Mesodermal cell (in vitro differentiated cells): ENCODE results near the gene LY6G5C.

Source experiments
- H3K27ac ChIP-seq: 2 replicates; pipeline ENCODE4 v1.7.0; 2013; ENCODE audit warnings: mild to moderate bottlenecking, low read depth, low read length, moderate library complexity; ENCODE audit not compliant: severe bottlenecking
- H3K36me3 ChIP-seq: 2 replicates; pipeline ENCODE4 v1.7.1; 2013; ENCODE audit warnings: mild to moderate bottlenecking, low read length, moderate library complexity; ENCODE audit not compliant: control insufficient read depth, insufficient read depth
- H3K4me1 ChIP-seq: one replicate; pipeline ENCODE4 v1.7.1; 2013; ENCODE audit warnings: mild to moderate bottlenecking, low read length; ENCODE audit not compliant: insufficient read depth, control insufficient read depth, poor library complexity, severe bottlenecking
- H3K4me3 ChIP-seq: 2 replicates; pipeline ENCODE4 v1.7.0; 2013; ENCODE audit warnings: low read length, control low read depth, mild to moderate bottlenecking; ENCODE audit not compliant: insufficient read depth, poor library complexity, severe bottlenecking; ENCODE audit errors: extremely low read depth
- H3K9me3 ChIP-seq: 2 replicates; pipeline ENCODE4 v1.7.1; 2013; ENCODE audit warnings: mild to moderate bottlenecking, low read length, moderate library complexity; ENCODE audit not compliant: control insufficient read depth
- WGBS, 2 experiments: methylation state at CpG; one replicate each; pipeline ENCODE4 v1.1.5; 2013; ENCODE audit warnings: missing lambda C conversion rate in 2 of 2; ENCODE audit not compliant: insufficient coverage in 2 of 2; 5-methylcytosine and 5-hydroxymethylcytosine counted together

Gene LY6G5C

GRCh38 chr6:31723245-31723979 is 42.5 kb upstream of the LY6G5C start, which contains the start of gene MPIG6B:
Gene MPIG6B, plus strand, starts transcription at chr6:31723373. Its CDS starts 11 bp downstream, at chr6:31723384.
- no peak within 1 kb of the TSS for H3K27ac ChIP-seq
- H3K36me3 ChIP-seq, result peaks cover 42% of the 10 kb centered on the region
- no peak within 1 kb of the TSS for H3K4me3 ChIP-seq
- WGBS, 2 experiments, result 94% methylated on average over 31 to 35 of the region's 46 CpGs
- H3K9me3 ChIP-seq, result no peaks in the 10 kb centered on the region
- no peaks in the 10 kb centered on the region for H3K4me1 ChIP-seq

- Histone ChIP-seq H3K9me3 (no peaks in the 10 kb centered on the region), H3K4me1 (no peaks in the 10 kb centered on the region), H3K27ac (no peak overlapping the region), H3K36me3 (peaks cover 30% of the 10 kb centered on the region), H3K4me3 (no peak overlapping the region)
- 83 to 87% methylated on average over 3 of the region's 3 CpGs for WGBS, 2 experiments
These were observed 41.3 kb upstream of the LY6G5C start for GRCh38 chr6:31722173-31722572.

- Histone ChIP-seq H3K9me3 (no peaks in the 10 kb centered on the region), H3K27ac (no peak within 1 kb of the TSS), H3K4me1 (no peaks in the 10 kb centered on the region), H3K36me3 (peaks cover 23% of the 10 kb centered on the region), H3K4me3 (no peak within 1 kb of the TSS)
- 100% methylated on average over 1 of the region's 4 CpGs for WGBS, 2 experiments
These were observed 40.6 kb upstream of the LY6G5C start, which contains the start of gene LY6G6C for GRCh38 chr6:31721351-31722020. Gene LY6G6C, minus strand, starts transcription at chr6:31721746. Its CDS starts 67 bp downstream, at chr6:31721679.

- Histone ChIP-seq H3K27ac (no peak overlapping the region), H3K4me3 (no peak overlapping the region), H3K36me3 (peaks cover 11% of the 10 kb centered on the region), H3K4me1 (no peaks in the 10 kb centered on the region), H3K9me3 (no peaks in the 10 kb centered on the region)
- 82 to 98% methylated on average over 4 to 5 of the region's 5 CpGs for WGBS, 2 experiments
These were observed 39.4 kb upstream of the LY6G5C start for GRCh38 chr6:31720196-31720770.

- Histone ChIP-seq H3K4me3 (no peak overlapping the region), H3K27ac (no peak overlapping the region), H3K4me1 (peaks cover 5% of the 10 kb centered on the region), H3K36me3 (peaks cover 2% of the 10 kb centered on the region), H3K9me3 (no peaks in the 10 kb centered on the region)
- 93 to 98% methylated on average over 4 of the region's 6 CpGs for WGBS, 2 experiments
These were observed 38.1 kb upstream of the LY6G5C start for GRCh38 chr6:31719001-31719400.

DNA sequence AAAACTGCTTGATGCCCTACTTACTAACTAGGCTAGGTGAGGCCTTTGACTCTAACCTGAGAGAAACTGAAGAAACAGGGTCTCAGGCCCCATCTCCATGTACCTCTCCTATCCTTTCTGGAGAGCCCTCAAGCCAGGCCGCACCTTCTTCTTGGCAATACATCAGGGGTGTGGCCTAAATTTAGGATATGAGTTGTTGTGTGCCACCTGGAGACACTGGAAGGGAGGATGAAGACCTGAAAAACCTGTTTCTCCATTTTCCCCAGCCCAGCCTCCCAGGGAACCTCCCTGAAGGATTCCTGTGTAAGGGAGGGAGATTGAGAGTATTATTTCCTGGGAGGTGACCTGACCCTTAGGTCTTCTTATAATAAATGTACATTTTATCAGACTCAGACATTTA is 37.4 kb upstream of the LY6G5C start:
- no peak overlapping the region for H3K4me3 ChIP-seq
- peaks cover 2% of the 10 kb centered on the region for H3K36me3 ChIP-seq
- no peak overlapping the region for H3K27ac ChIP-seq
- no CpG with 5 or more reads among the region's 1 CpG for whole genome bisulfite sequencing, 2 experiments
- peaks cover 13% of the 10 kb centered on the region for H3K4me1 ChIP-seq
- H3K9me3 ChIP-seq, result no peaks in the 10 kb centered on the region

DNA sequence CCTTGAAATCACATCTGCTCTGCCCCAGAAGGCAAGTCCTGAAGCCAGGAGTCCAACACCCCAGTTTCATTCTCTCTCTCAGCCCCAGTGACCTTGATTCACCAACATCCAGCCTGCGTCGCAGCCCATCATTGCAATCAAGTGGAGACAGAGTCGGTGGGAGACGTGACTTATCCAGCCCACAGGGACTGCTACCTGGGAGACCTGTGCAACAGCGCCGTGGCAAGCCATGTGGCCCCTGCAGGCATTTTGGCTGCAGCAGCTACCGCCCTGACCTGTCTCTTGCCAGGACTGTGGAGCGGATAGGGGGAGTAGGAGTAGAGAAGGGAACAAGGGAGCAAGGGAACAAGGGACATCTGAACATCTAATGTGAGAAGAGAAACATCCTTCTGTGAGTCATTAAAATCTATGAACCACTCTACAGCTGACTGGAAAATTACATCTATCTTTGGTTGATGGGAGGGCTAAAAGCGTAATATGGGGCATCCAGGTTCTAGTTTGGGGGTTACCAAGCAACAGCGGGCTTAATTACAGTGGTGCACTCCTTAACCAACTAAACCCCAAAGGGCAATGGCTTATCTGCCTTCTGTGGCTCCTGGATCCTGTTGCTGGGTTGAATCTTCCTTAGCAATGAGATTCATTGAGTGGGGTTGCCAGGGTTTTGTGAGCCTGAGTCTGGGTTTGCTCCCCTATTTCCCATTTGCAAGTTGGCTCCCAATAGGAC is 36.8 kb upstream of the LY6G5C start:
- Histone ChIP-seq H3K27ac (no peak overlapping the region), H3K9me3 (no peaks in the 10 kb centered on the region), H3K4me1 (peaks cover 17% of the 10 kb centered on the region), H3K36me3 (no peaks in the 10 kb centered on the region), H3K4me3 (no peak overlapping the region)
- 73 to 74% methylated on average over 6 to 9 of the region's 10 CpGs for WGBS, 2 experiments

DNA sequence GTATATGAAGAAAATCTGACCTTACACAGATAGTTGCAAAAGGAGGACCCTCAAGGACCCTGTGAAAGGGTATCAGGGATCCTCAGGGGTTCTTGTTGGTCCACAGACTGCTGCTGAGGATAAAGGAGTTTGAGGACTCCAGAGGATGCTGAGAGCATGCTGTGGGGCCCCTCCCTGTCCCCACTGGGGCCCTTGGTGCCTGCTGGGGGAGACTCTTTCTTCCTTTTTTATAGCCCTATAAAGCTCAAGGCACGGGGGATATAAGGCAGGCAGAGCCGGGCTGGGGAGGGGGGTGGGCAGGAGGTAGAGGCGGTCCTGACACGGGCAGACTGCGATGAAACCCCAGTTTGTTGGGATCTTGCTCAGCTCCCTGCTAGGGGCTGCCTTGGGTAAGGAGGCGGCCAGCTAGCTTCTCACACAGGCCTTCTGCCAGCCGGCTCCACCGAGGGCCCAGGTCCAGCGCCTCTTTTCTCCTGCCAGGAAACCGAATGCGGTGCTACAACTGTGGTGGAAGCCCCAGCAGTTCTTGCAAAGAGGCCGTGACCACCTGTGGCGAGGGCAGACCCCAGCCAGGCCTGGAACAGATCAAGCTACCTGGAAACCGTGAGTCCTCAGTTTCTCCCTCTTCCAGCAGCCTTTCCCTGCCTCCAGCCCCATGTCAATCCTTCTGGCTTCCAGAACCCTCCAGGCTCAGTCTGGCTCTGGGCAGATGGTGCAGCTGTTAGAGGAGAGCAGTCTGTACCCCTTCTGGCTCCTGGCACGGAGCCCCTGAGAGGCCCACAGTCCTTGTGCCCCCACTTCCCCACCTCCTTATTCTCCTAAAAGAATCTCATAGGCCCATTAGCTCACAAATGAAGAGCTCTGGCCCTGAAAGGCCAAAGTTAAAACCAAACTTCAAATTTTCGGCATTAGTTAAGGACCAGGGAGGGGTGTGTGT is 34.4 kb upstream of the LY6G5C start, which contains the start of gene LY6G6D:
Gene LY6G6D (plus strand): TSS at position 327 of the 937 bp plus-strand sequence. CDS start 8 bp downstream, at position 335.
- 50 to 68% methylated on average over 13 to 14 of the region's 16 CpGs for WGBS, 2 experiments
- Histone ChIP-seq H3K36me3 (no peaks in the 10 kb centered on the region), H3K4me1 (peaks cover 21% of the 10 kb centered on the region), H3K4me3 (no peak within 1 kb of the TSS), H3K9me3 (no peaks in the 10 kb centered on the region), H3K27ac (peak within 1 kb of the TSS; percentile 72)

- H3K27ac ChIP-seq, result peak overlapping the region; percentile 72
- peaks cover 21% of the 10 kb centered on the region for H3K4me1 ChIP-seq
- H3K9me3 ChIP-seq, result no peaks in the 10 kb centered on the region
- no peaks in the 10 kb centered on the region for H3K36me3 ChIP-seq
- H3K4me3 ChIP-seq, result no peak overlapping the region
- 9 to 15% methylated on average over 3 to 4 of the region's 5 CpGs for WGBS, 2 experiments
These were observed 33.3 kb upstream of the LY6G5C start for GRCh38 chr6:31713991-31714684.
